BLaER1 (cell line): ENCODE results near the gene C16orf90.
A peak's percentile ranks its signal among the peaks of the same experiment; 100 is the strongest.

ENCODE experiments used
- H3K27ac ChIP-seq: shearing (Covaris generic); formaldehyde crosslinking; 2 replicates; pipeline ENCODE4 v1.8.1; 2022
- H3K27me3 ChIP-seq: shearing (Covaris generic); formaldehyde crosslinking; 2 replicates; pipeline ENCODE4 v1.8.1; 2022
- H3K36me3 ChIP-seq: shearing (Covaris generic); formaldehyde crosslinking; 2 replicates; pipeline ENCODE4 v1.8.1; 2022
- H3K4me1 ChIP-seq: shearing (Covaris generic); formaldehyde crosslinking; 2 replicates; pipeline ENCODE4 v1.8.1; 2022
- H3K4me2 ChIP-seq: shearing (Covaris generic); formaldehyde crosslinking; 2 replicates; pipeline ENCODE4 v1.8.1; 2022
- H3K4me3 ChIP-seq: shearing (Covaris generic); formaldehyde crosslinking; 2 replicates; pipeline ENCODE4 v1.8.1; 2022
- H3K9ac ChIP-seq: shearing (Covaris generic); formaldehyde crosslinking; 2 replicates; pipeline ENCODE4 v1.8.1; 2022
- H3K9me3 ChIP-seq: shearing (Covaris generic); formaldehyde crosslinking; 2 replicates; pipeline ENCODE4 v1.8.1; 2022
- H4K20me1 ChIP-seq: shearing (Covaris generic); formaldehyde crosslinking; 2 replicates; pipeline ENCODE4 v1.8.1; 2022
- Cebpa-rat ChIP-seq: shearing (Covaris generic); IDR thresholded peaks from 2 replicates; pipeline ENCODE4 v1.8.1; 2022

The C16orf90 gene, protein sequence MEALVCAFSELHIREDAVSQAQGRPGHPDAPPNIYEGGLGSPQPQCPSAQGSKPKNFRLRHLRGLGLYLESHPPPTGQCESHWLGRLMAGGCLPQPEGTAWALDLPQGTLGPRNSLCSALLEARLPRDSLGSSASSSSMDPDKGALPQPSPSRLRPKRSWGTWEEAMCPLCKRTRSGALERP

DNA sequence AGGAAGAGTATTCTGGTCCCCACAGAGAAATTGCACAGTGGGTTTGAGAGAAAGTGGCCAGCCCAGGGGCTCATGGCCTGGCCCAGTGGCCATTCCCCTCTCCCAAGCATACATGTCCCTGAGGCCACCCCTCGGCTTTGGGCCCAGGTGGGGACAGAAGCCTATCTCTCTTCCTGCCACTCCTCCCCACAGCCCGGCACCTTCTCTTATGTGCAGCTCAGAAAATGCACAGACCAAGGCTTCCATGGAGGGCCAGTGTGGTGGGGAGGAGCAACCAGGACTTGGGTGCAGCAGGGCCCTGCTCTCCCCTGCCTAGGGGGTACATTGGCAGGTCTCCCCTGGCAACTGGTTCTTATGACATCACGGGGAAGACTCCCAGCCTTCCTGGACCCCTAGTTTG, at the start of gene C16orf90:
C16orf90 (minus strand) TSS at position 314 of the 400 bp plus-strand sequence; CDS start at position 246, 68 bp downstream.
- Histone ChIP-seq H3K4me2 (no peak within 1 kb of the TSS), H3K27ac (no peak within 1 kb of the TSS), H3K27me3 (no peaks in the 10 kb centered on the region), H3K9me3 (no peaks in the 10 kb centered on the region), H4K20me1 (no peaks in the 10 kb centered on the region), H3K4me3 (no peak within 1 kb of the TSS), H3K4me1 (peaks cover 17% of the 10 kb centered on the region), H3K36me3 (no peaks in the 10 kb centered on the region), H3K9ac (no peak within 1 kb of the TSS)
- TF ChIP-seq Cebpa-rat: no peak

DNA sequence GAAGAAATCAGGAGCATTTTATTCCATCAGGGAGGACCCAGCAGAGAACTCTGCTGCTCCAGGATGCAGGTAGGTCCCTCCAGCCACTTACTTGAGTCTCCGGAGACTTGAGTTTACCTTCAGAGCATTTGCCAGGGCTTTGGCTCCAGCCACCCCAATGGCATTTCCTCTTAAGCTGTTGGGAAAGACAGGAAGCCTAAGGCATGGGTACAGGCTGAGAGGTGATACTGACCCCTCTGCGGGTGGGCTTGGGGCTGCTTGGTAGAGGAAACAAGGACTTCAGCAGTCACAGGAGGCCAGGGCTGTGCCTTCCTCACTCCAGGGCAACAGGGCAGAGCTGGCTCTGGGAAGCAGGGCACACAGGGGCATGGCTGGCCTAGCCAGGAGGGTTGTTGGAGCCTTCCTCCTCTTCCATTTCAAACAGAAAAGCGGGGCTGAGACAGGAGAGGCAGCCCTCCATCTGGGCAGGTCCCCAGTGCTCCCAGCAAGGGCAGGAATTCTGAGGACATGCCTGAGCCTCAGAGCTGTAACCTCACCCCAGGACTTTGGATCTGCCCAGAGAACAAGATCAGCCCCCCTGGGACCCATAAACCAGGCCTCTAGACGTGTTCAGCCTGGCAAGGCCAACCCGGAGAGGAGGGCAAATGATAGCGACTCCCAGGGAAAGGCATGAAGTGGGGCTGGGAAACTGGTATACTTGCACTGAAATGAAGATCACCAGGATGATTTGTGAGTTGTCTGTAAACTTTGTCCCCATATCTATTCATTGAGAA, 47.5 kb upstream of the C16orf90 start:
- Histone ChIP-seq H4K20me1 (no peaks in the 10 kb centered on the region), H3K4me1 (peaks cover 15% of the 10 kb centered on the region), H3K36me3 (peaks cover 92% of the 10 kb centered on the region), H3K9me3 (no peaks in the 10 kb centered on the region), H3K4me3 (no peak overlapping the region), H3K27ac (peak overlapping the region; percentile 41), H3K27me3 (no peaks in the 10 kb centered on the region), H3K4me2 (no peak overlapping the region; the same call in 1 of the 2 replicates), H3K9ac (no peak overlapping the region)
- TF ChIP-seq Cebpa-rat: no peak

DNA sequence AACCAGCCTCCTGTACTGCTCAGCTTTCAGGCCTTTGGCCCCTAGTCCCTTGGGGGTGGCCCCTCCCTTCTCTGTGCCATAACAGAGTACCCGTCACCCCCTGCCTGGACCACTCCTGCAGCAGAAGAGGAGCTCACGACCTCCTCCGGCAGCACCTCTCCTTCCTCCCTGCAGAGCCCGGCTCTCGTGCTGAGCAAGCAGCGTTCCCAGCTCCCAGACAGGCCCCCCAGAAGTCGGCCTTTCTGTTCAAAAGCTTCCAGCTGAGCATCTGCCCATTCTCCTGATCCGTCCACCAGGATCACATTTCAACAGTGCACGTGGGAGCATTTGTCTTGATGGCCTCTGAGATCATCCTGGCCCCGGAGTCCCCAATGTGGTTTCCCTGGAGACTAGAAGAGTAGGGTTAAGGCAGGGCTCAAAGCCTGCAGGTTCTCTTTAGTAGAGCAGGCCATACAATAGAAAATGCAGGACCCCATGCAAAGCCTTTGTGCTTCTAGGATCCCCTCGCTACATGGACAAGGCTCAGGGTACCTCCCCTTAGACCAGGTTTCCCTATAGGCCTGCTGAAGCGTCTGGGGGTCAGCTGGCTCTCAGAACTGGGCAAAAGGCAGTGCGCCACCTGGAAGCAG, 46.4 kb upstream of the C16orf90 start:
- Histone ChIP-seq H3K27me3 (no peaks in the 10 kb centered on the region), H3K27ac (0 out of 2 replicates have a peak overlapping the region, but pooled peaks have one; percentile 1), H3K4me2 (no peak overlapping the region; the same call in 1 of the 2 replicates), H3K4me3 (no peak overlapping the region), H4K20me1 (no peaks in the 10 kb centered on the region), H3K9ac (no peak overlapping the region), H3K36me3 (peaks cover 91% of the 10 kb centered on the region), H3K4me1 (peaks cover 15% of the 10 kb centered on the region), H3K9me3 (no peaks in the 10 kb centered on the region)
- no peak for TF ChIP-seq Cebpa-rat

DNA sequence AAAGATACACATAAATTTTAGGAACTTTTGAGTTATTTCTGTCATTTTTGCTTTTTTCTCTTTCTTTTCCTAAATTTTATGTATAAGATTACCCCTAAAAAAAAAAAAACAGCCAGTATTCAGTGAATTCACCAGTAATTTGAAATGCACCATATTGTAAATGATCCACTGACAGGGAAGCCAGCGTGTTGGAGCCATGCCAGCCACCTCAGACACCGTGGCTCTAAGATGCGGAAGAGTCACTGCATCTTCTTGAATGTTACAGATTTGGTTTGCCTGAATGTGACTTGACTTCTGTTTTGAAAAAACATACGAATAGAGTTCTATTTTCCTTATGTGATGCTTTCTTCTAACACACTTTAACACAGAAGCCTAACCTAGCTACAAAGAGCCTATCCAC, 42.9 kb upstream of the C16orf90 start:
- H3K9ac ChIP-seq: no peak overlapping the region
- no peaks in the 10 kb centered on the region for H4K20me1 ChIP-seq
- no peak for TF ChIP-seq Cebpa-rat
- H3K4me2 ChIP-seq: no peak overlapping the region
- H3K4me1 ChIP-seq: peaks cover 15% of the 10 kb centered on the region
- H3K27ac ChIP-seq: no peak overlapping the region
- H3K9me3 ChIP-seq: no peaks in the 10 kb centered on the region
- H3K4me3 ChIP-seq: no peak overlapping the region
- H3K36me3 ChIP-seq: peaks cover 93% of the 10 kb centered on the region
- no peaks in the 10 kb centered on the region for H3K27me3 ChIP-seq

DNA sequence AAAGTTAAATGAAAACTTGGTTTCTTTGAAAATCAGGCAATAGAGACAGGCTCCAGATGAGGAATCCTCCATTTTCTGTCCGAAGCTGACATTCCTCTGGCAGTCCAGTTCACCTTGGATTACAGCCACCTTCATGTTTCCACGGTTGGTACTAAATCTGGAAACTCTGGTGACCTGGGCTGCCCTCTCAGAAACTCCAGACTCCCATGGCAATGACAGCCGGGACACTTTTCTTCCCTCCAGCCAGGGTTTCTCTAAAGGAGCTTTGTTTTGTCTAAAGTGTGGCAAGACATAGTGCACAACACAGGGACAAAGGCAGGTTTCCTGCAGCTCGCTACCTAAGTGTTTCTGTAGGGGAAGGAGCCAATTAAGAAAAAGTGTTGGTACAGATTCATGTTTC, 41.6 kb upstream of the C16orf90 start:
- no peaks in the 10 kb centered on the region for H4K20me1 ChIP-seq
- no peak overlapping the region for H3K9ac ChIP-seq
- H3K4me1 ChIP-seq: peaks cover 4% of the 10 kb centered on the region
- H3K4me2 ChIP-seq: no peak overlapping the region
- TF ChIP-seq Cebpa-rat: no peak
- H3K4me3 ChIP-seq: no peak overlapping the region
- H3K36me3 ChIP-seq: peaks cover 90% of the 10 kb centered on the region
- no peaks in the 10 kb centered on the region for H3K27me3 ChIP-seq
- H3K27ac ChIP-seq: no peak overlapping the region
- no peaks in the 10 kb centered on the region for H3K9me3 ChIP-seq

DNA sequence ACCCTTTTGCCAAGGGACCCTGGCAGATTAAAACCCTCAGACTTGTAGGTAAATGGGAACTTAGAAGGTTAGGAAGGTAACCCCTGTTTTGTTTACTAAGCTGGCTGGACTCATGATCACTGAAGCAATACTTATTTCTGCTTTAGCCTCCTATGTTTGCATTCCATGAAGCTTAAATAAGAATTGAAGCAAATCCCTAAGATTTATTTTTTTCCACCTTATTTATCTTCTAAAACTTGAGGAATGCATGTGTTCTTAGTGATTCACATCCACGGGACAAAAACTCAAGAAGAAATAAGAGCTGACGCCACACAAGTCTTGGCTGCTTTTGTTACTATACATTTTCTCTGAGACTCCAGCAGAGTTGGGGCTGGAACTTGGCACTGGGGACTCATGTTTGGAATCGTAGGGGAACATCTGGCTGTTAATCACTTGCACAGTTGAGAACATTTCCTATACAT, 41.0 kb upstream of the C16orf90 start:
- H3K4me1 ChIP-seq: no peaks in the 10 kb centered on the region
- H3K9me3 ChIP-seq: no peaks in the 10 kb centered on the region
- no peak for TF ChIP-seq Cebpa-rat
- no peaks in the 10 kb centered on the region for H4K20me1 ChIP-seq
- no peaks in the 10 kb centered on the region for H3K27me3 ChIP-seq
- no peak overlapping the region for H3K4me3 ChIP-seq
- no peak overlapping the region for H3K9ac ChIP-seq
- H3K27ac ChIP-seq: no peak overlapping the region
- peaks cover 90% of the 10 kb centered on the region for H3K36me3 ChIP-seq
- H3K4me2 ChIP-seq: no peak overlapping the region

DNA sequence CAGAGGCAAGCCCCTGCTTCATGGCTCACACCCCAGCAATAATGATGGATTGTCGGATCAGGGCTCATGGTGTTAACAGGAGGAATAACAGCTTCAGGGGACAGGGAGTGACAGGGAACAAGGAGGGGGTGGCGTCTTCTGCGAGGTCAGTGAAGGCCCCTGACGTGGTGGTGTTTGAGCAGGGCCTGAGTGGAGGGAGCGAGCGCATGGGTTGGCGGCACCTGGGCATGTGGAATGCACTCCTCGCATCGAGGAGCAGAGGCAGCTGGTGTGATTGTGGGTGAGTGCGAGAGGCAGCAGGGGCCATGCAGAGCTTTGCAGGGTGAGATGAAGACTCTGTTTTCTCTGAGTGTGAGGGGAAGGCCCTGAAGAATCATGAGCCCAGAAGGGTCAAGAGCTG, 38.8 kb upstream of the C16orf90 start:
- Histone ChIP-seq H3K4me3 (no peak overlapping the region), H3K9ac (no peak overlapping the region), H3K27me3 (no peaks in the 10 kb centered on the region), H3K36me3 (peaks cover 82% of the 10 kb centered on the region), H4K20me1 (no peaks in the 10 kb centered on the region), H3K27ac (no peak overlapping the region), H3K4me1 (no peaks in the 10 kb centered on the region), H3K4me2 (no peak overlapping the region), H3K9me3 (no peaks in the 10 kb centered on the region)
- no peak for TF ChIP-seq Cebpa-rat

DNA sequence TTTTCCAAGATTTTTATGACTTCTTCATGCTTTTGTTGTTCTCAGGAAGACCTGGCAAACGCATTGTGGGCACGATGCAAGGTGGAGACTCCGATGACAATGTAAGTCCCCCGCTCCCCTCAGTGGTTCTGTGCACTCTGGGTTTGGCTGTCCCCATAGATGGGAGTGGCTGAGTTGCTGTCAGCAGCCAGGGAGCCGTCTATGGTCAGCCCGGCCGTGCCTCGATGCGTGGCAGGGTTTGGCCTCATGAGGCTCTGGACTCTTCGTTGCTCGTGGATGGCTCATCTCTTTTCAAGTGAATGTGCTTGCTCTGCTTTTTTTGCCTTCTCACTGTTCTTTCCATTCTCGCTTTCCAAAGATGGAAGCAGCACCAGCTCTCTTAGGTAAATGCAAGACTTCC, 37.5 kb upstream of the C16orf90 start:
- no peak overlapping the region for H3K4me3 ChIP-seq
- H3K27me3 ChIP-seq: no peaks in the 10 kb centered on the region
- no peak overlapping the region for H3K27ac ChIP-seq
- no peaks in the 10 kb centered on the region for H4K20me1 ChIP-seq
- H3K9ac ChIP-seq: no peak overlapping the region
- peaks cover 85% of the 10 kb centered on the region for H3K36me3 ChIP-seq
- H3K4me2 ChIP-seq: no peak overlapping the region
- TF ChIP-seq Cebpa-rat: no peak
- no peaks in the 10 kb centered on the region for H3K9me3 ChIP-seq
- no peaks in the 10 kb centered on the region for H3K4me1 ChIP-seq

DNA sequence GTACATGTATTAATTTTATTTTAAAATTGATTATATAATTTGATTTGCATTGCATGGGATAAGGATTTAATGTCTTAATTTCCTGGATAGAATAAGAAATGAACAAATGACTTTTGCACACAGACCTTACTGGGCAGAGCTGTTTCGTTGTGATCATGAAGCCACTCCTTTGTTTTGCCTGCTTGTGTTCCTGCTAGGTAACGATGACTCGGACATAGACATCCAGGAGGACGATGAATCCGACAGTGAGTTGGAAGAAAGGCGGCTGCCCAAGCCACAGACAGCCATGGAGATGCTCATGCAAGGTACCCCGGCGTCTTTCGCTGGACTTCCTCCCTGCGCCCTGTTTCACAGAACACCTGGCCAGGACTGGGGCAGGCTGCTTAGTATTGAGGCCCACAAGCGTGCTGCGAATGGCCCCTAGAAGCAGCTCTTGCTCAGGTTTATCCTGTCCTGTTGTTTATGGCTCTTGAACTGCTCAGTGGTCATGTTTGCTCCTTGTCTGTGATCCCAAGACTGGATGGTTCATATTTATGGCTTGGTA, 35.2 kb upstream of the C16orf90 start:
- no peaks in the 10 kb centered on the region for H3K9me3 ChIP-seq
- H3K9ac ChIP-seq: no peak overlapping the region
- H3K36me3 ChIP-seq: peaks cover 75% of the 10 kb centered on the region
- peaks cover 9% of the 10 kb centered on the region for H3K4me1 ChIP-seq
- no peak overlapping the region for H3K27ac ChIP-seq
- no peak for TF ChIP-seq Cebpa-rat
- no peak overlapping the region for H3K4me3 ChIP-seq
- H4K20me1 ChIP-seq: no peaks in the 10 kb centered on the region
- H3K27me3 ChIP-seq: no peaks in the 10 kb centered on the region
- no peak overlapping the region for H3K4me2 ChIP-seq

DNA sequence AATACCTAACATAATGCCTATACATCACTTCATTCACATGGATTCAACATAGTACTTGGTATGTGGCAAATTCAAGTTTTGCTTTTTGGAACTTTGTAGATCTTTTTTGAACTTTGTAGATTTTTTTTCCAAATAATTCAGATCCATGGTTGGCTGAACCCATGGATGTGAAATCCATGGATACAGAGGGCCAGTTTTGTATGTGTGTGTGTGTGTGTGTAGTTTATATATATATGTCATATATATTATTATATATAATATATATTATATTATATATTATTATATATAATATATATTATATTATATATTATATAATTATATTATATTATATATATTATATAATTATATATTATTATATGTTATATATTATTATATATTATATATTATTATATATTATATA, 33.9 kb upstream of the C16orf90 start:
- no peak for TF ChIP-seq Cebpa-rat
- no peaks in the 10 kb centered on the region for H3K9me3 ChIP-seq
- no peaks in the 10 kb centered on the region for H4K20me1 ChIP-seq
- H3K27me3 ChIP-seq: no peaks in the 10 kb centered on the region
- H3K36me3 ChIP-seq: peaks cover 74% of the 10 kb centered on the region
- peaks cover 9% of the 10 kb centered on the region for H3K4me1 ChIP-seq
- no peak overlapping the region for H3K9ac ChIP-seq
- H3K27ac ChIP-seq: no peak overlapping the region
- H3K4me2 ChIP-seq: no peak overlapping the region
- H3K4me3 ChIP-seq: no peak overlapping the region
